EH (cell line): ENCODE results near the gene ZP1.

Source experiments
- DNase-seq: peaks from one replicate; pipeline ENCODE4 v3.0.0-alpha.2; 2015; ENCODE audit warnings: low read depth

The ZP1 gene

GRCh38 chr11:60859616-60860250 lies 7.6 kb upstream of the ZP1 start:
- no peak for DNase-seq

GRCh38 chr11:60860943-60861342 lies 6.4 kb upstream of the ZP1 start:
- DNase-seq: no peak

- no peak for DNase-seq
These were observed 5.2 kb upstream of the ZP1 start for GRCh38 chr11:60862171-60862570.

- no peak for DNase-seq
These were observed 3.5 kb upstream of the ZP1 start for GRCh38 chr11:60863550-60864521.

- DNase-seq: no peak
These were observed 2.4 kb upstream of the ZP1 start for GRCh38 chr11:60864856-60865513.

GRCh38 chr11:60867871-60868681 lies 734 bp downstream of the ZP1 start:
- no peak for DNase-seq

GRCh38 chr11:60868682-60869450 lies 1.5 kb downstream of the ZP1 start:
- DNase-seq: no peak

- no peak for DNase-seq
These were observed 2.1 kb downstream of the ZP1 start for GRCh38 chr11:60869451-60869825.

GRCh38 chr11:60870276-60870675 lies 2.9 kb downstream of the ZP1 start:
- DNase-seq: no peak

- no peak for DNase-seq
These were observed 3.5 kb downstream of the ZP1 start for GRCh38 chr11:60870733-60871377.

GRCh38 chr11:60871378-60872061 lies 4.2 kb downstream of the ZP1 start:
- peak; percentile 74 for DNase-seq

- DNase-seq: peak; percentile 87
These were observed 5.0 kb downstream of the ZP1 start for GRCh38 chr11:60872124-60872960.

- DNase-seq: peak; percentile 97
These were observed 5.7 kb downstream of the ZP1 start for GRCh38 chr11:60872961-60873524.

- no peak for DNase-seq
These were observed 6.2 kb downstream of the ZP1 start for GRCh38 chr11:60873533-60873932.

- DNase-seq: no peak
These were observed 7.4 kb downstream of the ZP1 start for GRCh38 chr11:60874421-60875365.

GRCh38 chr11:60875366-60876167 lies 8.2 kb downstream of the ZP1 start:
- no peak for DNase-seq

GRCh38 chr11:60876168-60876485 lies 8.8 kb downstream of the ZP1 start:
- DNase-seq: no peak
